GM18502 (cell line): ENCODE data around the gene RAB11FIP4.
"Not testable (repeated sequence)": the region's sequence is repeated elsewhere in the genome, so short reads cannot be mapped to it uniquely, and the experiment has no call there.

Experiments
- ATAC-seq: cut with Tn5 transposase; IDR thresholded peaks from one replicate; pipeline ENCODE4 v1.9.1; 2021; ENCODE audit warnings: mild to moderate bottlenecking; ENCODE audit not compliant: unreplicated experiment, poor library complexity

Gene RAB11FIP4

GRCh38 chr17:31428512-31428911 lies 37.0 kb downstream of the RAB11FIP4 start:
- ATAC-seq: no peak

GRCh38 chr17:31431098-31431851 lies 39.8 kb downstream of the RAB11FIP4 start:
- no peak for ATAC-seq

- no peak for ATAC-seq
Measured at GRCh38 chr17:31431852-31432658, 40.6 kb downstream of the RAB11FIP4 start.

GRCh38 chr17:31433091-31433790 lies 41.8 kb downstream of the RAB11FIP4 start:
- no peak for ATAC-seq

- ATAC-seq: no peak
Measured at GRCh38 chr17:31433811-31434726, 42.6 kb downstream of the RAB11FIP4 start.

GRCh38 chr17:31434727-31435050 lies 43.2 kb downstream of the RAB11FIP4 start:
- ATAC-seq: no peak

GRCh38 chr17:31435581-31435980 lies 44.1 kb downstream of the RAB11FIP4 start:
- no peak for ATAC-seq

- no peak for ATAC-seq
Measured at GRCh38 chr17:31437720-31438400, 46.4 kb downstream of the RAB11FIP4 start.

GRCh38 chr17:31439716-31440115 lies 48.2 kb downstream of the RAB11FIP4 start:
- no peak for ATAC-seq

- no peak for ATAC-seq
Measured at GRCh38 chr17:31442276-31442675, 50.8 kb downstream of the RAB11FIP4 start.

- ATAC-seq: not testable (repeated sequence)
Measured at GRCh38 chr17:31442856-31443255, 51.4 kb downstream of the RAB11FIP4 start.

GRCh38 chr17:31443386-31443785 lies 51.9 kb downstream of the RAB11FIP4 start:
- no peak for ATAC-seq

- ATAC-seq: no peak
Measured at GRCh38 chr17:31444026-31444425, 52.6 kb downstream of the RAB11FIP4 start.

- no peak for ATAC-seq
Measured at GRCh38 chr17:31446195-31446967, 54.9 kb downstream of the RAB11FIP4 start.

GRCh38 chr17:31448467-31449077 lies 57.1 kb downstream of the RAB11FIP4 start:
- no peak for ATAC-seq

GRCh38 chr17:31449111-31449510 lies 57.6 kb downstream of the RAB11FIP4 start:
- ATAC-seq: no peak

- ATAC-seq: no peak
Measured at GRCh38 chr17:31449746-31450145, 58.3 kb downstream of the RAB11FIP4 start.

GRCh38 chr17:31452101-31452500 lies 60.6 kb downstream of the RAB11FIP4 start:
- ATAC-seq: no peak
